Measurements from ENCODE around the gene MACROD2.

GRCh38 chr20:14491436-14491835, 496.1 kb downstream of the MACROD2 start:
- TF ChIP-seq CTCF (IDR thresholded peaks at IDR 0.05) (no peak), ZFX (IDR thresholded peaks at IDR 0.05; ENCODE audit: borderline replicate concordance) (no peak)
